NCI-H2029 (cell line): ENCODE measurements around the gene ZNF431.
"Not testable (repeated sequence)": the region's sequence is repeated elsewhere in the genome, so short reads cannot be mapped to it uniquely, and the experiment has no call there.

ENCODE experiments used
- DNase-seq: peaks from one replicate; lab custom pipeline; 2025; lab: John Stamatoyannopoulos, UW

ZNF431 gene

GRCh38 chr19:21147540-21147939, 5.7 kb downstream of the ZNF431 start:
- no peak for DNase-seq

GRCh38 chr19:21148681-21149080, 6.8 kb downstream of the ZNF431 start:
- DNase-seq: no peak

GRCh38 chr19:21149877-21150276, 8.0 kb downstream of the ZNF431 start:
- DNase-seq: no peak

GRCh38 chr19:21151460-21151859, 9.6 kb downstream of the ZNF431 start:
- no peak for DNase-seq

- DNase-seq: no peak
Observed at GRCh38 chr19:21158523-21159135, 16.8 kb downstream of the ZNF431 start.

- no peak for DNase-seq
Observed at GRCh38 chr19:21164541-21164940, 22.7 kb downstream of the ZNF431 start.

- DNase-seq: no peak
Observed at GRCh38 chr19:21166436-21166835, 24.6 kb downstream of the ZNF431 start.

- no peak for DNase-seq
Observed at GRCh38 chr19:21197590-21198295, 55.9 kb downstream of the ZNF431 start.

GRCh38 chr19:21202865-21203494, 61.1 kb downstream of the ZNF431 start:
- DNase-seq: peak; percentile 24

- no peak for DNase-seq
Observed at GRCh38 chr19:21210037-21210621, 68.3 kb downstream of the ZNF431 start.

GRCh38 chr19:21221693-21222092, 79.9 kb downstream of the ZNF431 start:
- no peak for DNase-seq

GRCh38 chr19:21229938-21230337, 88.1 kb downstream of the ZNF431 start:
- DNase-seq: not testable (repeated sequence)

GRCh38 chr19:21233691-21234090, 91.9 kb downstream of the ZNF431 start:
- no peak for DNase-seq

- not testable (repeated sequence) for DNase-seq
Observed at GRCh38 chr19:21236751-21237150, 94.9 kb downstream of the ZNF431 start.

- no peak for DNase-seq
Observed at GRCh38 chr19:21238670-21239069, 96.8 kb downstream of the ZNF431 start.
